Stimulated activated CD4-positive, alpha-beta T cell treated with anti-CD3 and anti-CD28 coated beads, Interleukin-15, amount 100 ng/mL, for 24 hours (primary cell): Measurements from ENCODE around the gene ALDH3B2.
"Not testable (repeated sequence)": the region's sequence is repeated elsewhere in the genome, so short reads cannot be mapped to it uniquely, and the experiment has no call there.

ENCODE experiments used
- DNase-seq: peaks from one replicate; pipeline ENCODE4 v3.0.0-alpha.2; 2020

ALDH3B2 gene, protein sequence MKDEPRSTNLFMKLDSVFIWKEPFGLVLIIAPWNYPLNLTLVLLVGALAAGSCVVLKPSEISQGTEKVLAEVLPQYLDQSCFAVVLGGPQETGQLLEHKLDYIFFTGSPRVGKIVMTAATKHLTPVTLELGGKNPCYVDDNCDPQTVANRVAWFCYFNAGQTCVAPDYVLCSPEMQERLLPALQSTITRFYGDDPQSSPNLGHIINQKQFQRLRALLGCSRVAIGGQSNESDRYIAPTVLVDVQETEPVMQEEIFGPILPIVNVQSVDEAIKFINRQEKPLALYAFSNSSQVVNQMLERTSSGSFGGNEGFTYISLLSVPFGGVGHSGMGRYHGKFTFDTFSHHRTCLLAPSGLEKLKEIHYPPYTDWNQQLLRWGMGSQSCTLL

DNA sequence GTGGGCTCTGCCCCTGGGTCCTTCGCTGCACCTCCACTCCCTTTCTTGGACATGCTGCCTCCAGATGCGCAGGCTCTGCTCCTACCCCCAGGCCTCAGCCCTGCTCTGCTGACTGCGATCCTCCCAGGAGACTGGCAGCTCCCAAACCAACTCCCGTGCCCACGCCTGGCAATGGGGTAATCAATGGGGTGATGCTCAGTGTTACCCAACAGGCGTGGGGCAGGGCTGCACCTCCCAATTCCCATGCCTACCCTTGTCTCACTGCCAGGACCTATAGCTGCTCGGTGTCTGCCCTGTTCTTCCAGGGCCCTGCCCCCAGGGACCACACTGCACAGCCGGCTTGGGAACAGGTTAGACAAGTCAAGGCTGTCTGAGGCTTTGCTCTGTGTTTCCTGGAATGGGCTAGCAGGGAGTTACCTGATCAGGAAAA lies at the start of gene ALDH3B2:
ALDH3B2 (minus strand) TSS at position 182 of the 430 bp plus-strand sequence. CDS start 7,688 bp downstream, outside the sequence.
- no peak for DNase-seq

DNA sequence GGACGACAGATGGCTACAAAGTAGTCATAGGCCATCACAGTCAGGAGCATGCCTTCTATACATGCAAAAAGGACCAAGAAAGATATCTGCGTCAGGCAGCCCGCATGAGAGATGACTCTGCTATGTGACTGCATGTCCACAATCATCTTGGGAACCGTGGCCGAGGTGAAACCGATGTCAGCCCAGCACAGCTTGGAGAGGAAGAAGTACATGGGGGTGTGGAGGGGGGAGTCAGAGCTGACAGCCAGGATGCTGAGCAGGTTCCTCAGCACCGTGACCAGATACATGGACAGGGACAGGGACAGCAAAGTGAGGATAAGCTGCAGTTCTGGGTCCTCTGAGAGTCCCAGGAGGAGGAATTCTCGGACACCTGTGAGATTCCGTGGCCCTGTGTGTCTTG lies 48.6 kb upstream of the ALDH3B2 start:
- not testable (repeated sequence) for DNase-seq

DNA sequence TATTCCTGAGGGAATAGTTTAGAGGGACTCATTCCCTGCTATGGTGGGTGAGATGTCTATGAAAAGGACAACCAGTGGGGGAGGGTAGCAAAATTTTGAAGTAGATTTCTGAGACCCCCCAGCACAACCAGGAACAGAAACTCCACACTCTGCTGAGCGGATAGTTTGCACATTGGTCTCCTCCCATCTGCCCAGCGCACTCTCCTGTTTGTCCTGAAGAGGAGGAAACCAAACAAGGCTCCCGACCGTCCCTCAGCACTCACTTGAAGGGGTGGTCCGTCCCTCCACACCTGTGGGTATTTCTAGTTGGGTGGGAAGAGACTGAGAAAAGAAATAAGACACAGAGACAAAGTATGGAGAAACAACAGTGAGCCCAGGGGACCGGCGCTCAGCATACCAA lies 41.8 kb upstream of the ALDH3B2 start:
- not testable (repeated sequence) for DNase-seq

- DNase-seq = not testable (repeated sequence)
These were observed 41.4 kb upstream of the ALDH3B2 start for GRCh38 chr11:67715801-67716200.

DNA sequence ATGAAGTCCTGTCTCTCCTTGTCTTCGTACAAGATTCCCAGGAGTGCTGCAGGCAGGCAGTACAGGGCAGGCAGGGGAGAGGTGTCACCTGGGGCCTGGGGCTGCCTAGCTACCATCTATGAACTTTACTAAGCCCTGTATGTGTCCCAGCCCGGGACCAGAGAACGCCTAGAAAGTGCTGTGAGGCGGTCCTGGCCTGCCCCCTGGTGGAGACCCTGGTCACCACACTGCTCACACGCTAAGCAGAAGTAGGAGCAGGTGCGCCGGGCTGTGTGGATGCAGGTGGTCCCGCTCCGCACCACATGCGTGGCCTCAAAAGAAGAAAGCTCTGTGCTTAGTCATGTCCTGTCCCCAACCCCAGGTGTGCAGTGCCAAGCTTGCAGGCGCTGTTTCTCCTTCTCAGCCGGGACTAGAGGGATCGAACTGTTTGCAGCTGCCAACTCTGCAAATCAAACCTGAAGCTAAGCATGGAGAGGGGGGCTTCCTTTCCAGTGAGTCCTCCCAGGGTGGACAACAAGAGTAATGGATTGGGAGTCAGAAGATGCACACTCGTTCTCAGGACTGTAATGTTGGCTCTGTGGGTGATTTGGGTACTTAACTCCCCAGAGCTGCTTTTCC lies 39.6 kb upstream of the ALDH3B2 start:
- peak; percentile 68 for DNase-seq

- not testable (repeated sequence) for DNase-seq
These were observed 37.3 kb upstream of the ALDH3B2 start for GRCh38 chr11:67711676-67712075.

DNA sequence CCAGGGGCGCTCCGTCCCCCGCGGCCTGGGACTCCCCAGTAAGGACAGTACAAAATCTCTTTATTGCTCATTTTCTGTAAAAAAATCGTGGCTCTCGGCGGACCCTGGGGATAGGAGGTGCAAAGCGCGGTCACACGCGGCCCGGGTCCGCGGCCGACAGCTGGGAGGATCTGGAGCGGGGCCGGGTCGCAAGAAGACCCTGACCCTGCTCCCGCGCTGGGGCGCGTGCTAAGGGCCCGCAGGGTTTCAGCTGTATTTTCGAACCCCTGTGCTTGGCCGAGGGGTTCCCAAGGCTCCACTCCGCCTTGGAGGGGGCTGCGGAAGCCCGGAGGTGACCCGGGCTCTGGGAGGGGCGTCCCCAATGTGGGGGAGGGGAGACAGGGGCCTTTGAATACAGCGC lies 36.8 kb upstream of the ALDH3B2 start:
- not testable (repeated sequence) for DNase-seq

GRCh38 chr11:67709806-67710205 lies 35.4 kb upstream of the ALDH3B2 start:
- DNase-seq = not testable (repeated sequence)

- DNase-seq = no peak
These were observed 30.8 kb upstream of the ALDH3B2 start for GRCh38 chr11:67705264-67705663.

- DNase-seq = no peak
These were observed 30.1 kb upstream of the ALDH3B2 start for GRCh38 chr11:67704524-67704923.

DNA sequence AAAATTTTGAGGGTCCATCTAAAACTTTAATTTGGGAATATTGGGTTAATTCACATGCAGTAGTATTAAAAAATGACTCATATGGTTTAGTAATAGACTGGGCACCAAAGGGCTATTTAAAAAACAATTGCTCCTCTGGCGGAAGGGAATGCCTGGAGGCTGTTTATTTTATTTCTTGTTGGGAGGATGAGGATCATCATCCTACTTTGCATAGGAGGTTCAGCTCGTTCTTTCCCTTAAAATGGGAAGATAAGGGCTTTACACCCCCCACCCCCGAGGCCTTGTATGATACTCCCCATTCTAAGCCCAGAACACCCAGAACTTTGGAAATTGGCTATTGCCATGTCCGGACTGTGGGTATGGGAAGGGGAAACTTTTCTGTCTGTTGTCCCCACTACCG lies 29.3 kb upstream of the ALDH3B2 start:
- not testable (repeated sequence) for DNase-seq

DNA sequence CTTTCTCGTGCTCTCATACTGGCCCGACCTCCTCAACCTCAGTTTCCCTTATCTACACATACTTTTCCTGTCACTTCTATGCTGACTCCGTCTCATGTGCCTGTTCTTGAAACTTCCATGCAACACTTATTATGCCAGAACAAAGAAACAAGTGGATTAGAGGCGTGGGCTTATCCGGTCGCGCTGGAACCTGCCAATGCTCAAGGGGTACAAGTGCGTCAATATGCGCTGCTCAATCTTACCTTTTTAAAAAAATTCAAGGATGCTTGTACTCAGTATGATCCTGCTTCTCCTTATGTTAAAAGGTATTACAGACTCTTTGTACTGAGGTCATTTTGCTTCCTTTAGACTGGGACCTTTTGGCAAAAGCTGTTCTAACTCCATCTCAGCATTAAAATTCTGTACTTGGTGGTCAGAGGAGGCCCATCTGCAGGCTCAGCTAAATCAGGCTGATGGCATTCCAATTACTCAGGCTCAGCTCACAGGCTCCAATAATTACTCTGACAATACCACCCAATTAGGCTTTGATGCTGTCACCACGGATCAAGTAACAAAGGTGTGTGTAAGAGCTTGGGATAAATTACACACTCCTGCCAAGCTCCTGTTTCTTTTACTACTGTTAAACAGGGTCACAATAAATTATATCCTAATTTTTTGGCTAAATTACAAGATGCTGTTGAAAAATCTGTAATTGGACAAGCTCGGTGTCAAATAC lies 26.3 kb upstream of the ALDH3B2 start:
- DNase-seq = no peak

GRCh38 chr11:67700141-67700540 lies 25.7 kb upstream of the ALDH3B2 start:
- no peak for DNase-seq

- no peak for DNase-seq
These were observed 25.1 kb upstream of the ALDH3B2 start for GRCh38 chr11:67699521-67699920.

DNA sequence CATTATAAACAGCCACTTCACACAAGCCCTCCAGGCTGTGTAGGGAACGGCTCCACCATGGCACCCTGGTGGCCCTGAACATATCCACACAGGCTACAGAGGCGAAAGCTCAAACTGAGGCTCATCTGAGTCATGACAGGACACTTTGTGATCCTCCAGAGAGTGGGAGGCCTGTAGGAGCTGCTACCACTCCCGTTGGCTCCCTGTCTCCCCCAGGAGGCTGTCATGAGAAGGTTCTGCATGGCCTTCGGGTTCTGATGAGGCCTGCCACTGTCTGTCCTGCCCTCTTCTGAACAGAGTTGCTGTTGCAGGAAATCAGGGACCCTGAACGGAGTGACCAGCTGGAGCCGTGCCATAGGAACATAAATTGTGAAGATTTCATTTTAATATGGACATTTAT lies 23.8 kb upstream of the ALDH3B2 start:
- peak; percentile 28 for DNase-seq

- DNase-seq = no peak
These were observed 23.4 kb upstream of the ALDH3B2 start for GRCh38 chr11:67697846-67698245.

DNA sequence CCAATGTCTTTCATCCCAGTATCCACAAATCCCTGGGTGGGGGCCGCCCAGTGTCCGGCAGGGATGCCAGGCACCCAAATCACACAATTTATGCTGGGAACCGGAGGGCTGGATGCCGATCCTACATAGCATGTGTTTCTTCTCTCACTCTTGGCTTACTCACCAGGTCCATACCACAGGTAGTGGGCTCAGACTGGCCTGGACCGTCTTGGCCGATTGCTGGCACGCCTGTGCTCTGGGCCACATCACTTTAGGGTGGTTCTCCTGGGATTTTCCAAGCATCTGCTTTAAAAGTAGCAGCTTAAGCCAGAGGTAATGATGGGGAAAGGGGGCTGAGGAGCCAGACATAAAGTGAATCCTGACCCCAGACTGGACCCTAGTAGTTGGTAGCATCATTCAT lies 22.6 kb upstream of the ALDH3B2 start:
- DNase-seq = no peak

- DNase-seq = no peak
These were observed 21.2 kb upstream of the ALDH3B2 start for GRCh38 chr11:67695606-67696005.

- DNase-seq = no peak
These were observed 20.6 kb upstream of the ALDH3B2 start for GRCh38 chr11:67694875-67695555.

- DNase-seq = no peak
These were observed 16.7 kb upstream of the ALDH3B2 start for GRCh38 chr11:67691149-67691548.

- DNase-seq = no peak
These were observed 14.8 kb upstream of the ALDH3B2 start for GRCh38 chr11:67689178-67689577.

DNA sequence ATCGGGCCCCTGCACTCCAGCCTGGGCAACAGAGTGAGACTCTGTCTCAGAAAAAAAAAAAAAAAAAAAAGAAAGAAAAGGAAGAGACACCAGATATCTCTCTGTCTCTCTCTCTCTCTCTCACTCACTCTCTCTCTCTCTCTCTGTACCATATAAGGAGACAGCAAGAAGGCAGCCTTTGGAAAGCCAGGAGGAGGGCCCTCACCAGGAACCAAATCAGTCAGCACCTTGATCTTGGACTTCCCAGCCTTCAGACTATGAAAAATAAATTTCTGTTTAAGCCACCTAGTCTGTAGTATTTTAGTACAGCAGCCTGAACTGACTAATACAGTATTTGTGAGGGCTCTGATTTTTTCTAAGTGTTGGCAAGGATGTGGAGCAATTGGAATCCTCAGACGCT lies 13.6 kb upstream of the ALDH3B2 start:
- DNase-seq = no peak
